Colonic mucosa (tissue), 4 donors: Measurements from ENCODE around the gene GPR155. TPM values are rescaled to one million over a fixed set of nuclear protein-coding genes. Genes with fewer than 3 reads are reported as not detected.
A peak's percentile ranks its signal among the peaks of the same experiment; 100 is the strongest.

Experiments used
- DNase-seq: peaks from one replicate; pipeline ENCODE4 v3.0.0-alpha.2; 2020
- H3K27ac ChIP-seq: fragments of 200-600 bp; one replicate; pipeline ENCODE4 v1.8.0; 2021
- H3K27me3 ChIP-seq: fragments of 200-600 bp; one replicate; pipeline ENCODE4 v1.8.0; 2021
- H3K36me3 ChIP-seq: fragments of 200-600 bp; one replicate; pipeline ENCODE4 v1.8.0; 2021
- H3K4me1 ChIP-seq: fragments of 200-600 bp; one replicate; pipeline ENCODE4 v1.8.0; 2021; ENCODE audit warnings: mild to moderate bottlenecking
- H3K4me3 ChIP-seq: fragments of 200-600 bp; one replicate; pipeline ENCODE4 v1.8.0; 2021
- H3K9ac ChIP-seq, 2 donors: one replicate each; pipeline ENCODE4 v1.7.0; 2013; ENCODE audit warnings: control low read depth in 2 of 2, low read depth in 2 of 2, low read length in 2 of 2
- H3K9me3 ChIP-seq: fragments of 200-600 bp; one replicate; pipeline ENCODE4 v1.8.0; 2021
- CTCF ChIP-seq: fragments of 200-600 bp; IDR thresholded peaks from one replicate; pipeline ENCODE4 v1.8.0; 2022; ENCODE audit warnings: antibody characterized with exemption, mild to moderate bottlenecking
- intact Hi-C: fragments of 100-400 bp; cut with DNase I; formaldehyde crosslinking; loops from one replicate; pipeline ENCODE4 v1.14.1; 2022
- total RNA-seq, 2 donors: library from RNA; stranded (reverse); fragmentation: NEBNext Ultra II Directional in 1 of 2; extraction: Animal tissue kit (Norgen Biotek cat#: 25700) in 1 of 2; gene quantifications; one replicate each; pipeline ENCODE4 v1.2.1, GENCODE V29; 2021
- donor health status: healthy.
- donor health status: DM: no; HTN: no; CAD: no.
- donor health status: DM: no; HTN: no; CAD: no.

GPR155 gene, protein sequence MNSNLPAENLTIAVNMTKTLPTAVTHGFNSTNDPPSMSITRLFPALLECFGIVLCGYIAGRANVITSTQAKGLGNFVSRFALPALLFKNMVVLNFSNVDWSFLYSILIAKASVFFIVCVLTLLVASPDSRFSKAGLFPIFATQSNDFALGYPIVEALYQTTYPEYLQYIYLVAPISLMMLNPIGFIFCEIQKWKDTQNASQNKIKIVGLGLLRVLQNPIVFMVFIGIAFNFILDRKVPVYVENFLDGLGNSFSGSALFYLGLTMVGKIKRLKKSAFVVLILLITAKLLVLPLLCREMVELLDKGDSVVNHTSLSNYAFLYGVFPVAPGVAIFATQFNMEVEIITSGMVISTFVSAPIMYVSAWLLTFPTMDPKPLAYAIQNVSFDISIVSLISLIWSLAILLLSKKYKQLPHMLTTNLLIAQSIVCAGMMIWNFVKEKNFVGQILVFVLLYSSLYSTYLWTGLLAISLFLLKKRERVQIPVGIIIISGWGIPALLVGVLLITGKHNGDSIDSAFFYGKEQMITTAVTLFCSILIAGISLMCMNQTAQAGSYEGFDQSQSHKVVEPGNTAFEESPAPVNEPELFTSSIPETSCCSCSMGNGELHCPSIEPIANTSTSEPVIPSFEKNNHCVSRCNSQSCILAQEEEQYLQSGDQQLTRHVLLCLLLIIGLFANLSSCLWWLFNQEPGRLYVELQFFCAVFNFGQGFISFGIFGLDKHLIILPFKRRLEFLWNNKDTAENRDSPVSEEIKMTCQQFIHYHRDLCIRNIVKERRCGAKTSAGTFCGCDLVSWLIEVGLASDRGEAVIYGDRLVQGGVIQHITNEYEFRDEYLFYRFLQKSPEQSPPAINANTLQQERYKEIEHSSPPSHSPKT
- total RNA-seq: 1 to 10 TPM; 1.3 to 4.0 TPM

DNA sequence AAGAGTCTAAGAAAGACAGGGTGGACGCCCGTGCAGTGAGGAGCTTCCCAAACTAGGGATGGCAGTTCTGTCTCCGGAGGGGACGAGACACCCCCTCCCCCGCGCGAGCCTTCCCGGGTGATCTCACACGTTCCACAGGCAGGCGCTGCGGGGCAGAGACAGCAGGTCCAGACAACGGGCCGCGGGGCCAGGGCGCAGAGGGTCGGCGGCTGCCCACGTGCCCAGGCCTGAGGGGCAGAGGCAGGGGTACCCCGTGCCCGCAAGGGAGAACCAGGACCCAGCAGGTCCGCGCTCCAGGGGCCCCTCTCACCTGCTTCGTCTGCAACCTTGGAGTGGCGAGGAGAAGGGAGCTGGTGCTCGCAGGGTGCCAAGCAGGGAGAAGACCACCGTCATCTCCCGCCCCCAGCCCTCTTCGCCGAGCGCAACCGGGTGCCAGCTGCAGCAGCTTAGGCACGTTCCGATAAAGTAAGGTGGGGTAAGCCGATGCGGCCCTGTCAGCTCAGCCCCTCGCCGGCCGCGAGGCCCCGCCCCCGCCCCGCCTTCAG lies at the start of gene GPR155:
TSS of gene GPR155 (minus strand) at position 467 of the 545 bp plus-strand sequence. CDS start 5,073 bp downstream, outside the sequence.
- TF ChIP-seq CTCF: no peak
- H3K27me3 ChIP-seq: no peaks in the 10 kb centered on the region
- H3K27ac ChIP-seq: peak within 1 kb of the TSS; percentile 59
- H3K4me1 ChIP-seq: peaks cover 3% of the 10 kb centered on the region
- peak within 1 kb of the TSS; percentile 87 for H3K4me3 ChIP-seq
- H3K36me3 ChIP-seq: no peaks in the 10 kb centered on the region
- peak; percentile 73 for DNase-seq
- no peaks in the 10 kb centered on the region for H3K9me3 ChIP-seq
- peak within 1 kb of the TSS; percentile 81 to 89 for H3K9ac ChIP-seq
- intact Hi-C loops: no loop called here

GRCh38 chr2:174535757-174536703 lies 49.2 kb upstream of the GPR155 start:
- Histone ChIP-seq H3K9ac (no peak overlapping the region), H3K9me3 (no peaks in the 10 kb centered on the region), H3K36me3 (no peaks in the 10 kb centered on the region), H3K4me1 (no peaks in the 10 kb centered on the region), H3K4me3 (no peak overlapping the region), H3K27ac (no peak overlapping the region), H3K27me3 (no peaks in the 10 kb centered on the region)
- no peak for TF ChIP-seq CTCF
- DNase-seq: no peak
- intact Hi-C loops: no loop called here

DNA sequence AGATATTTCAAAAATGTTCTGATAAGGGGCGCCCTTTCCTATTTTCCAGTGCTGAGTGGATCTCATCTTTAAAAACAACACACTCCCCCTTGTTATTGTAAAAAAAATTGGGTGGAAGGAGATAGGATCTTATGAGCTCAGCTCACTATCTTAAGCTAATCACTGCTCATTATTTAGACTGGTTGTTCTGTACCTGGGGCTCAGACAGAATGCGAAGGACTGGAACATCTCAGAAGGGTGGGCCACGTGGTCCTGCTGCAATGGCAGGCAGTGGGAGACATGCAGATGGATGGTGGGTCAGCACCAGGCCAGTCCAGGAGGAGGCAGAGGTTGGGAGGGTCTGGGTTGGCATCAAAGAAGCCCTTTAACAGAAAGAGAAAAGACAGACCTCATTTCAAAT lies 48.3 kb upstream of the GPR155 start:
- Histone ChIP-seq H3K9ac (no peak overlapping the region), H3K27ac (no peak overlapping the region), H3K27me3 (no peaks in the 10 kb centered on the region), H3K9me3 (no peaks in the 10 kb centered on the region), H3K4me1 (no peaks in the 10 kb centered on the region), H3K4me3 (no peak overlapping the region), H3K36me3 (no peaks in the 10 kb centered on the region)
- no peak for DNase-seq
- intact Hi-C loops: no loop called here
- no peak for TF ChIP-seq CTCF

DNA sequence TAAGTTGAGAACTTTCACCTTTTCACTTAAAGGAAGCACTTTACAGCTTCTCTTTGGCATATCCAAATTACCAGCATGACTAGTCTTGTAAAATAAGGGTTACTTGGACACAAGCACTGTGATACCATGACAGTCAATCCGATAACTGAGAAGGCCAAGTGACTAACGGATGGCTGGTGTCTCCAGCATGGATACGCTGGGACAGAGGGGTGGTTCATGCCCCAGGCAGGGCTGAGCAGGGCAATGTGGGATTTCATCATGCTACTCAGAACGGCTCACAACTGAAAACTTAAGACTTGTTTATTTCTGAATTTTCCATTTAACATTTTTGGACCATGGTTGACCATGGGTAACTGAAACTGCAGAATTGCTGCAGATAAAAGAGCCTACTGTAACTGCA lies 43.1 kb upstream of the GPR155 start:
- Histone ChIP-seq H3K4me3 (no peak overlapping the region), H3K4me1 (no peaks in the 10 kb centered on the region), H3K36me3 (no peaks in the 10 kb centered on the region), H3K9me3 (no peaks in the 10 kb centered on the region), H3K9ac (no peak overlapping the region), H3K27ac (no peak overlapping the region), H3K27me3 (no peaks in the 10 kb centered on the region)
- intact Hi-C loops: no loop called here
- TF ChIP-seq CTCF: no peak
- no peak for DNase-seq
